Inferior parietal cortex (tissue), 1 donor: Measurements from ENCODE around the gene HSDL2.
"Not testable (repeated sequence)": the region's sequence is repeated elsewhere in the genome, so short reads cannot be mapped to it uniquely, and the experiment has no call there.

Experiments used
- DNase-seq: peaks from one replicate; pipeline ENCODE4 v3.0.0-alpha.2; 2016; ENCODE audit errors: extremely low spot score

The HSDL2 gene

DNA sequence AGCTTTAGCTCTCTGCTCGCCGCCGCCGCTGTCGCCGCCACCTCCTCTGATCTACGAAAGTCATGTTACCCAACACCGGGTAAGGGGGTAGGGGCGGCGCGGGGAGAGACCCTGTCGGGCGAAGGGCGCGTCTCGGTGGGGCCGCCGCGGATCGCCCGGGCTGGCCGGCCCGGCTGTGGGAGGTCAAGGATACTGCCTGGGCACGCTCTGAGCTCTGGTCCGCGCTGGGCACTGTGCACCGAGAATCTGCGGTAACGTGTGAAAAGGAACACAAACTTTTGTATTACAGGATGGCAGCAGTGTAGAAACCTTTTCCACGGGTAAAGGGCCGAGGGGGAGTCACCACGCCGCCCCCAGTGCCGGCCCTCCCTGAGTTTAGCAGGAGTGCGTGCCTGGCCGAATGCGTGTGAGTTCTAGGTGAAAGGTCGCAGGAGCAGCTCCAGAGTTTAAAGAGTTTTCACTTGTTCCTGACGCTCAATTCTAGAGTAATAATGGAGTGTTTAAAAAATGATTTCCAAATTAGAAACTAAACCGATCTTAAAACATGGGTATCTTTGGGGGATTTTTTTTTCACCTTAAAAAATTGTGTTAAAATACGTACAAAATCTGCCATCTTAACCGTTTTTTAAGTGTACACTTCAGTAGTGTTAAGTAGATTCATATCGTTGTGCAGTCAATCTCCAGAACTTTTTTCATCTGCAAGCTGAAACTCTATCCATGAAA lies at the start of gene HSDL2:
HSDL2 (plus strand) TSS at position 7 of the 723 bp plus-strand sequence; CDS start at position 63, 56 bp downstream.
- peak; percentile 38 for DNase-seq

DNA sequence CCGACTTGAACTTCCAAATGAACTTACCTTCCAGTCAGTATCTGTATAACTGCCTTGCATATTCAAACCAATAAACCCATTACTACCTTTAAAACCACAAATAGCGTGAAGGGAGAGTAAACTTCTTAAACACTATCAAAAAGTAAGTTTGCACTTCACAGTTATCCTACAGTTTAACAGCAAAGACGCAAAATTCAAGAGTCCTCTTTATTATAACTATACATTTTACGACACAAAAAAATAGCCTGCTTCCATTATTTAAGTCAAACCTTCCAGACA lies 48.3 kb upstream of the HSDL2 start:
- no peak for DNase-seq

DNA sequence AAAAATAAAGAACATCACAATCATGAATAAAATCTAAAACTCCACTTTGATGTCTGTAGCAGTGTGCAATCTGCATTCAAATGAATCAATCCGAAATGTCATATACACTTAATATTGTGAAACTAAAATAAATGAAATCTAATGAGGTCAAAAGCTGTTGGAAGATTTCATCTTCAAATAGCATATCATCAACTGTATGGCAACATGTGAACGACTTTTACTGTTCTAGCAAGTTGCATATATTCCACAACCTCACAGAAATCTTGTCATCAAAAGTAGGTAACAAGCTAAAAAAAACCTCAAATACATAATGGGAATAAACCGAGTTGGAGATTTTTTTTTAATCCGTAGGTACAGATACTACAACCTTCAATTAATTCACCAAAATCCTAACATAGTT lies 47.7 kb upstream of the HSDL2 start:
- DNase-seq = peak; percentile 33

DNA sequence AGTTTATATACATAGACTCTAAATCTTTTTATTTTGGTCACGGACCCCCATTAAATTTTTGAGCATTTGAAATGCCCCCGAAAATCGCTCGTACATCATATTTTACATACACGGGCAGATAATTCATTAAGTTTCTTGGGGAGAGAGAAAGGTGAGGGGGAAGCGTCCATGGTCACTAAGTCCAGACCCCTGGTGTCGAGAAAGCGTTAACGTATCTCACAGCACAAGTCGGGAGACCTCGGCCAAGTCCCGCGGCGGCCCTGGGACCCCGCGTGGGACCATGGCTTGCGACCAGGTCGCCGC lies 47.3 kb upstream of the HSDL2 start:
- no peak for DNase-seq

DNA sequence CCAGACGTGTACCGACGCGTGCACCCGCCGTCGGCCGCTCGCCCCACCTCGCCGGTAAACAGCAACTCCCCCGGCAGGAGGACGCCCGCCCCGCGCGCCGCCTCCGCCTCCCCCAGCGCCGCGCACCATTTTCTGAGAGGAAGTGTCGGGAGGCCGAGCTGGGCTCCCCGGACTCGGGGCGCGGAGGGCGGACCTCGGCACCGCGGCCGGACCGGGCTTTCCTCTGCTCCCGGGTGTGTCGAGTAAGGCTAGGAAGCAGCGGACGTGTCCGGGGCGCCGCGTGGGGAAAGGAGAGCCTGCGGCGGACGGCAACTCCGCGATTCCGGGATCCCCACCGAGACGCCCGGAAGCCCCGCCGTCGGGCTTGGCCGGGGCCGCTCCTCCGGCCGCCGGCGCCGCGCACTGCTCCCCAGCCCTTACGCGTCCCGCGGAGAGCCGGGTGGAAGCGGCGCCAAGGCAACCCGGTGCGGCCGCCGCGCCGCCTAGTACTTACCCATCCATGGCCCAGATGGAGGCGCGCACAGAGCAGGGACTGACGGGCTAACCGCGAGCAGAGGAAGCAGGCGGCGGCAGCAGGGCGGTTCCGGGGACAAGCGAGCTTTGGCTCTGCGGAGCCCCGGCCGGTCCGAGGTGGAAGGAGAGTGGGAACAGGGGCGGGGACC lies 46.8 kb upstream of the HSDL2 start, which contains the start of gene PTBP3:
PTBP3 (minus strand) TSS at position 643 of the 662 bp plus-strand sequence. CDS start 35,754 bp downstream, outside the sequence.
- peak; percentile 49 for DNase-seq

DNA sequence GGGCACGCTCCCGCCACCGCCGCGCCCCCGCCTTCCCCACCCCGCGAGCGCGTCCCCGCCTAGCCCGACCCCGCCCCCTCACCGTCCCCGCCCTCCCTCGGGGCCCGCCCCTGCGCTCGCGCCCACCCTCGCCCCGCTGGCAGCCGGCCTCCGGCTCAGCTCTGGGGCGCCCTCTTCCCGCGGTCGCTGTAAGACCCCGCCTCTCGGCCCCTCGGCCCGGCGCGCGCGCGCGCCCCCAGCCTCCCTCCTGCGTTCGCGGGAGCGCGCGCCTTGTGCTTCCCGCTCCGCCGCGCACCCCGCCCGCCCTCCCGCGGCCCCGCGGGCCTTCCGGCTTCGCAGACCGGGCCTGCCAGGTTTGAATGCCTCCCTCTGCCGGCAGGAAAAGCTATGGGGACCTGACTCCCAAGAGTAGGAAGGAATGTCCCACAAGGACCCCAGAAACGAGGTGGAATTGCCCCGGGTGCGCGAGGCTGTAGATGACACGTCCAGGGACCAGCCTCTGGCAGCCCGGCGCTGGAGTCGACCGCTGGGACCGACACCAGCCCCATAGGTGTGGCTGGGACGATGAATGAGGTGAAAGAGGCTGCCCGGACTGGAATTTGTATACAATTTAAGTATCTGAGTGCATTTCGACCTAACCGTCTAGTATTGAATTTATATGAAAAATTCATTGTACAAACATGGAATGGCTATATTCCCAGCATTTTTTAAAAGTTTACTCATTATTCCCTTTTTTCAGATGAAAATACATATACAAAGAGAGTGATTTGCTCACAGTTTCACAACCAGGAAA lies 46.1 kb upstream of the HSDL2 start:
- DNase-seq = peak; percentile 91

DNA sequence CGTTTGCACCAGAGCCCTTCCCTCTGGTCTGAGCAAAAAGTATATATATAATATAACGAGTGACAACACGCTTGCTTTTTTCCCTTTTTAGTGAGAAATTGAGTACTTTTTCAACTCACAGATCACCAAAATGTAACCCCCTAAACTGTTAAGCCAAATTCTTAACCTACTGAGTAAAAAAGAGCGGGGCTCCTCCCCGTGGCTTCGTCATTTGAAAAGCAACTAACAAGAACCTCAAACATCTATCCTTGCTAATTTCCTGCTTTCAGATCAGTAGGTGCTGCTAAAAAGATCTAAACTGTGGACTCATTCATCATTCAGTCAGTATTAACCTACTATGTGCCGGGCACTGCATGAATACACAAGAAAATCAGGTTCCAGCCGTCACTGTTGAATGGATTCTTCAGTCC lies 45.5 kb upstream of the HSDL2 start:
- DNase-seq = peak; percentile 37

DNA sequence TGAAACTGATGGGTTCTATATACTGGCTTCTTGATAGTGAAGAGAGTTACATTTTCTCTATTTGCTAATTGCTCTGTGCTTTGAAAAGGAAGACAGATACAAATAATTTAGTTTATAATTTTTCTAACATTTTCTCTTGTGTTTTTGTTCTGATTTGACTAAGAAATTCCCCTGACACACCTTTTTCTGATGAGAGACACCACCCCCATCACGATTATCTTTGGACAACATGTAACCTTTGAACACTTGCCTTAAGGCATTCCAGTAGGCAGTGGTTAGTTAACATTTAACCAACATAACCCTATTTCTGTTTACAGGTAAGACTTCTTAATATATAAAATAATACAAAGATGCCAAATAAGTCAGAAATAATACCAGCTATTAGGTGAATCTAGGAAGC lies 42.4 kb upstream of the HSDL2 start:
- no peak for DNase-seq

DNA sequence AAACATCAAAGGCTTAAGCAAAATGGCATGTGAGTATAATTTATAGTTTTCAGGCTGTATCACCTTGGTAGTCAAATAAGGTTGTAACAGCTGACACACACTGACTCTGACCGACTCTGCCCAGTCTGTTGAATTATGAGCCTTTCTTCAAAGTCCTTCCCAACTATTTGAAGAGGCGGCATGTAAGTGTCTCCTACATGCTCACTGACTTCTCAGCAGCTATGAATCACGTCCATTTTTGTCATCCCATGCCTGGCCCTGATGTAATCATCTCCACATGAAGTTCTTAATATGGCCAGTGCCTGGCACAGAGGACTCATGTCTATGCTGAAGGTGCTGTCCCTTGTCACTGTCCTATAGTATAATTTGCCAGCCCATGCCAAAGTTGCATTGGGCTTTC lies 41.3 kb upstream of the HSDL2 start:
- DNase-seq = no peak

DNA sequence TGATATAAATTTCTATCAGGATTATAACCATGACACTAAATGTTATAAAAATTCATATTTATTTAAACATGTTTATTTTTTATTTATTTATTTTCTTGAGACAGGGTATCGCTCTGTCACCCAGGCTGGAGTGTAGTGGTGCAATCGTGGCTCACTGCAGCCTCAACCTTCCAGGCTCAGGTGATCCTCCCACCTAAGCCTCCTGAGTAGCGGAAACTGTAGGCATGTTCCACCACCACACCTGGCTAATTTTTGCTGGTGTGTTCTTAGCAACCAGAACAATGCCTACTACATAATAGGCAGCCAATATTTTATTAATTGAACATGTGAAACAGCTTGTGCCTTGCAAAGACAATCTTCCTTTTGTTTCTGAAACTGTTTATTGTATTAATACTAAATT lies 40.0 kb upstream of the HSDL2 start:
- DNase-seq = no peak

DNA sequence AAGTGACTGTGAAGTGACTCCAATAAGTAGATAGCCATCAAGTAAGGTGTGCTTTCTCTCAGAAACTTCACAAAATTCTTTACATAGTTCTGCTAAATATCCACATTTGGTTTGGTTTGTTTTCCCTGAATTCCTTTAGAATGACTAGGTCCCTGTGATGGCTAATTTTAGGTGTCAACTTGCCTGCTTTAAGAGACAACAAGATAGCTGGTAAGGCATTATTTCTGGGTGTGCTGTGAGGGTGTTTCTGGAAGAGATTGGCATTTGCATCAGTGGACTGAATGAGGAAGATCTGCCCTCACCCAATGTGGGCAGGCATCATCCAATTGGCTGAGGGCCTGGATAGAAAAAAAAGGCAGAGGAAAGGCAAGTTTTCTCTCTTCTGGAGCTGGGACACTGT lies 38.2 kb upstream of the HSDL2 start:
- no peak for DNase-seq

DNA sequence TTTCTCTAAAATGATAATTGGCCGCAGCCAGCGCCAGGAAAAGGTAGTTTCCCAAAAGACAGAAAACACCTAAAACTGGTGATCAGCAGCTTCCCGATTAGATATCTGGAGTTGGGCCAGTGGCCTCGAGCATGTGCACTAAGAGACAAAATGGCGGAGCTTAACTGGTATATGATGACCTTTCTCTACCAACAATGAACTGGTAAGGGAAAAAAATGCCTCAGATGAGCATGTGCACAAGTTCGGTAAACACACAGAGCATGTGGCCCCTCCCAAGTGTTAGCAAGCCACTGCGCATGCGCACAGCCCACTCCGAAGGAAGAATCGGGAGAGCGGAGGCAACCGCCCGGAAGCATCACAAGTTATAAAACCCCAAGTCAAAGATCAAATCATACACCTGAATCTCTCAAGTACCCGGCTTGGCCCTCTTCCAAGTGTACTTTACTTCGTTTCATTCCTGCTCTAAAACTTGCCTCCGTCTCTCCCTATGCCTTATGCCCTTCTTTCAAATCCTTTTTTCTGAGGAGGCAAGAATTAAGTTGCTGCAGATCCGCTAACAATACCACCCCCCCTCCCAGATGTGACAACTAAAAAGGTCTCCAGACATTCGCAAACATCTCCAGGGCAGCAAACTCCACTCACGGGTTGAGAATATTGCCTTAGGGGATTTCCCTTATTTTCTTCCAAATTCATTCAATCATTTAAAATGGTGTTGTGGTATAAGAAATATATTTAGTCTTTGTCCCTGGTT lies 31.5 kb upstream of the HSDL2 start:
- peak; percentile 86 for DNase-seq

DNA sequence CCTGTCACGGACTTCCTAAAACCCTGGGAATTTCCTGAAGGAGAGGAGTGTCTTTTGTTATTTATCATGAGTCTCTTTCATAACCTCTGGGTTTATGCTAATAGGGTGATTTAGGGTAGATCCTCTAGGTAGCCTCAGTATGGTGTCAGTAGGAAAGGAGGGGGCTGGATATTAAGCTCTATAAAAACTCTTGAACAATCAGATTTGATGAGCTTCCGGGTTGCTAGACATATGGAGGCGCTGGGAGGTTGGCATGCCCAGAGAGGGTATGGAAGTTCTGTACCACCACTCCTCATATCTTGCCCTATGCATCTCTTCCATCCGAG lies 30.9 kb upstream of the HSDL2 start:
- DNase-seq = no peak

DNA sequence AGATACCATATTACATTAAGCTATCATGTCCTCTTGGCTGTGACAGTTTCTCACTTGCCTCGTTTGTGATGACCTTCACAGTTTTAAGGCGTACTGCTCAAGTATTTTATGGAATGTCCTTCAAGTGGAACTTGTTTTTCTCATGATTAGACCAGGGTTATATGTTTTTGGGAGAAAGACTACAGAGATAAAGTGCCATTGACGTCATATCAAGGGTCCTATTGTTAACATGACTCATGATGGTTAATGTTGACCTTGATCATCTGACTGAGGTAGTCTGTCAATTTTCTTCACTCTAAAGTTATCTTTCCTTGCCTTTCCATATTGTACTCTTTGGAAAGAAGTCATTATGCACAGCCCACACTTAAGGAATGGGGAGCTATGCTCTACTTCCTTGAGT lies 28.7 kb upstream of the HSDL2 start:
- no peak for DNase-seq

DNA sequence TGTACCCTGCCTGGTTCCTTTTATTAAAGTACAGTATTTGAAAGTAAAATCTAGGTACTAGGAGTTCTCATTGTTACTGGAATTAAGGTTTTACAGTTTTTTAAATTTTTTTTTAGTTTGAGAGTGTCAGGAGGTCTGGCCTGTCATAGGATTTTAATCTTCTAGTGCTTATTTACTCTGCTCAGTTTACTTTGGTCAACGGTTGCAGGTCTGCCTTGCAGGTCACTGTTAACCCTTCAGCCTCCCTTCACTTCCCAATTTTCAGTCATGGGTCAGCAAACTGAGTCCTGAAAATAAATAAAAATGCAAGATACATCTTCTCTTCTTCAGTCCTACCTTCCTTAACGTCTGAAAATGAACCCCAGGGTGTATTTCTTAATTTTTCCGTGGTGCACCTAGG lies 27.7 kb upstream of the HSDL2 start:
- no peak for DNase-seq

DNA sequence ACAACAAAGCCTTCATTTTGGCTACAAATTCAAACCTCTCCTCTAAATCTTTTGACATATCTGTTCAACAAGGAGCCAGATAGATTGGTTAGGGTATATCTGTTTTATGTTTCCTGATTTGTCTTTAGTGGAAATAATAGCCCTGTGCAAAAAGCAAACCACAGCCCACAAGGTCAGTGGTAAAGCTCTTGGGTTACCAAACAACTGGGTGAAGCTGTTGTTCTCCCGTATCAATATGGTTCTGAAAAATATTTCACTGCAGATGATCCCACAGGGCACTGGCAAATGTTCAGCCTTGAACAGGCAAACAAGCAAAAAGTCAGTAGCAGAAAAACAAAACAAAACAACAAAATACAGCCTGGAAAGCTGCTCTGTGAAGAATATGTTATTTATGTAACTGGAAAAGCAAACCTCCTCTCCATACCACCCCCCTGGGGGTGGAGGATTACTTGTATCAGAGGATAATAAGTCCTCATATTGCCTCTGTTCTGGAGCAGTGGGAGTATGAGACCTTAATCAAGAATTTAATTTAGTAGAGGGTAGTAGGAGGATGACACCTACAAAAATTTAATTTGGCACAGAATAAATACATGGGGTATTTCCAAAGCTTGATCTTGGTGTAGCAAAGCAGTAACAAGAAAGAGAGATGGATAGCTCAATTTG lies 25.7 kb upstream of the HSDL2 start:
- DNase-seq = no peak

DNA sequence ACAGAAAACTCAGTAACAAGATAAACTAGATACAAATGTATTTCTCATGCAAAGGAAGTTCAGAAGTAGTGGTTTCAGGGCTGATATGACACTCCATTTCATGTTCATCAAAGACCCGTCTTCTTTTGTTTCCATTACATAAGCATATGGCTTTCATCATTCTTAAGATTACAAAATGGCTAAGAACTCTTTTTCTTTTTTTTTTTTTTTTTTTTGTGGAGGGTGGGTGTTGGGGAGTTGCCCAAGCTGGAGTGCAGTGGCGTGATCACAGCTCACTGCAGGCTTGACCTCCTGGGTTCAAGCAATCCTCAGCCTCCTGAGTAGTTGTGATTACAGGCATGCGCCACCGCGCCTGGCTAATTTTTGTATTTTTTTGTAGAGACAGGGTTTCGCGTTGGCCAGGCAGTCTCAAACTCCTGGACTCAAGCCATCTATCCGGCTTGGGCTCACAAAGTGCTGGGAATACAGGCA lies 24.4 kb upstream of the HSDL2 start:
- no peak for DNase-seq

DNA sequence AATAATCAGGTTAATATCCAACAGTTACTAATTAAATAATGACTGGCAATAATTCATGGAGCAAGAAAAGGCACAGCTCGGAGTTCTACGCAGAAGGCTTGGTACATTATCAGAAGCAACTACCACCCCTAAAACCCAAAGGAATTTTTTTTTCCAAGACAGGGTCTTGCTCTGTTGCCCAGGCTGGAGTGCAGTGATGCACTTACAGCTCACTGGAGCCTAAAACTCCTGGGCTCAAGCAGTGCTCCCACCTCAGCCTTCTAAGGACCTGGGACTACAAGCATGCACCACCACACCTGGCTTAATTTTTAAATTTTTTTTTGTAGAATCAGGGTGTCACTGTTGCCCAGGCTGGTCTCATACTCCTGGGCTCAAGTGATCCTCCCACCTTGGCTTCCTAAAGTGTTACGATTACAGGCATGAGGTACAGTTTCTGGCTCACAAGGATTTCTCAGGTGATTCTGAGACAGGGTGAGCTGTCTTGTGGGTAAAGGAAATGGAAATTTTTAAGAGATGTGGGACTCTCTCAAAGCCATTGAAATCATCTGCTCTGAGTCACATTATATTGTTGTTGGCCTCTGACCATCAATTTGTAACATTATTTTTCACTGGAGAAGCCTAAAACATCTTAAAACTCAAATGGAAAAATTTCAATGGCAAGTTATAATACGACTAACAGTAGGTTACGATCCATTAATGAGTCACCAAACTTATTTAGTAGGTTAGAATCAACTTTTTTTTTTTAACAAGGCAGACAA lies 19.7 kb upstream of the HSDL2 start:
- no peak for DNase-seq

DNA sequence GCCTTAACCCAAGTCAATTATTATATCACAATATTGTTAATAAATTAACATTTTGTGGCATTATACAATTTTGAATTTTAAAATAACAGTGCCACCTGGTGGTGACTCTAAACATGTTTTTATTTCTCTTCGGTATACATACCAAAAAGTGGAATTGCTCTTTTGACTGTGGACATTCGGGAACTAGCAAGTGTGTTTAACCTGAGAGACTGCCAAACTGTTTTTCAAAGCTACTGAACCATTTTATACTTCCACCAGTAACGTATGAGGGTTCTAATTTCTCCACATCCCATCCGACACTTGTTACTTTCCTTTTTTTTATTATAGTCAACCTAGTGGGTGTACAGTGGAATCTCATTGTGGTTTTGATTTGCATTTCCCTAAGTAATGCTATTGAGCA lies 18.3 kb upstream of the HSDL2 start:
- peak; percentile 79 for DNase-seq

DNA sequence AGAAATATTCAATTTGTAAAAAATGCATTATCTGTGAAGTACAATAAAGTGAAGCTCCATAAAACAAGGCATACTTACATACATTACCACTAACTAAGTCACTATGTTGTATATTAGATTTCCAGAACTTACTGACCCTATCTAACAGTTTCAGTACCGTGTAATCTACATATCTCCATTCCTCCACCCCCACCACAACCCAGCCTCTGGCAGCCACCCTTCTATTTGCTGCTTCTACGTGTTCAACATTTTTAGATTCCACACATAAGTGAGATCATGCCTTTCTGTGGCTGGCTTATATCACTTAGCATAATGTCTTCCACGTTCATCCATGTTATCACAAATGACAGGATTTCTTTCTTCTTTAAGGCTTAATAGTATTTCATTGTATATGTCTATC lies 15.1 kb upstream of the HSDL2 start:
- DNase-seq = no peak

DNA sequence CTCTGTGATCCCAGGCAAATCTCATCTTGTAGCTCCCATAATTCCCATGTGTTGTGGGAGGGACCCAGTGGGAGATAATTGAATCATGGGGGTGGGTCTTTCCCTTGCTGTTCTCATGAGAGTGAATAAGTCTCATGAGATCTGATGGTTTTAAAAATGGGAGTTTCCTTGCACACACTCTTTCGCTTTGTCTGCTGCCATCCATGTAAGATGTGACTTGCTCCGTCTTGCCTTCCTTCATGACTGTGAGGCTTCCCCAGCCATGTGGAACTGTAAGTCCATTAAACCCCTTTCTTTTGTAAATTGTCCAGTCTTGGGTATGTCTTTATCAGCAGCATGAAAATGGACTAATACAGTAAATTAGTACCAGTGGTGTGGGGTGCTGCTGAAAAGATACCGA lies 14.7 kb upstream of the HSDL2 start:
- DNase-seq = not testable (repeated sequence)
